ENCODE measurements around the gene GLIPR2.

Gene GLIPR2

GRCh38 chr9:36140086-36141084 is 3.9 kb downstream of the GLIPR2 start:
- Histone ChIP-seq H3K27me3 (no peaks in the 10 kb centered on the region), H3K4me3 (ENCODE audit: low read depth, low read length) (no peak overlapping the region), H3K4me1 (no peaks in the 10 kb centered on the region; the same call in 1 of the 2 replicates), H3K9me3 (no peaks in the 10 kb centered on the region), H3K36me3 (no peaks in the 10 kb centered on the region)
- DNase-seq = no peak
- no peak for TF ChIP-seq CTCF (IDR thresholded peaks at IDR 0.05; ENCODE audit: low read depth, low read length)

- TF ChIP-seq CTCF (IDR thresholded peaks at IDR 0.05; ENCODE audit: low read depth, low read length) = peak; percentile 55
- DNase-seq = peak; percentile 55
- Histone ChIP-seq H3K36me3 (no peaks in the 10 kb centered on the region), H3K9me3 (no peaks in the 10 kb centered on the region), H3K4me1 (no peaks in the 10 kb centered on the region), H3K27me3 (no peaks in the 10 kb centered on the region), H3K4me3 (ENCODE audit: low read depth, low read length) (no peak overlapping the region)
These were observed 4.8 kb downstream of the GLIPR2 start for GRCh38 chr9:36141288-36141687.

GRCh38 chr9:36141761-36142160 is 5.2 kb downstream of the GLIPR2 start:
- Histone ChIP-seq H3K9me3 (no peaks in the 10 kb centered on the region), H3K4me1 (no peaks in the 10 kb centered on the region), H3K4me3 (ENCODE audit: low read depth, low read length) (no peak overlapping the region), H3K36me3 (no peaks in the 10 kb centered on the region), H3K27me3 (no peaks in the 10 kb centered on the region)
- no peak for DNase-seq
- no peak for TF ChIP-seq CTCF (IDR thresholded peaks at IDR 0.05; ENCODE audit: low read depth, low read length)

- TF ChIP-seq CTCF (IDR thresholded peaks at IDR 0.05; ENCODE audit: low read depth, low read length) = no peak
- H3K9me3 ChIP-seq = no peaks in the 10 kb centered on the region
- DNase-seq = no peak
- no peak overlapping the region for H3K4me3 ChIP-seq (ENCODE audit: low read depth, low read length)
- no peaks in the 10 kb centered on the region for H3K36me3 ChIP-seq
- no peaks in the 10 kb centered on the region for H3K4me1 ChIP-seq
- no peaks in the 10 kb centered on the region for H3K27me3 ChIP-seq
These were observed 6.1 kb downstream of the GLIPR2 start for GRCh38 chr9:36142510-36143244.

- Histone ChIP-seq H3K27me3 (no peaks in the 10 kb centered on the region), H3K4me3 (ENCODE audit: low read depth, low read length) (no peak overlapping the region), H3K4me1 (peaks cover under 1% of the 10 kb centered on the region; the same call in 1 of the 2 replicates), H3K36me3 (no peaks in the 10 kb centered on the region), H3K9me3 (no peaks in the 10 kb centered on the region)
- DNase-seq = no peak
- TF ChIP-seq CTCF (IDR thresholded peaks at IDR 0.05; ENCODE audit: low read depth, low read length) = no peak
These were observed 6.7 kb downstream of the GLIPR2 start for GRCh38 chr9:36143245-36143641.

Data from BE2C (cell line).